ENCODE results near the gene LRIT3. TPM values are rescaled to one million over a fixed set of nuclear protein-coding genes. Genes with fewer than 3 reads are reported as not detected.

Gene LRIT3
- not detected for polyA plus RNA-seq (2013, experiment 1 of 2; ENCODE audit: insufficient read length)
- not detected for polyA plus RNA-seq (2013, experiment 2 of 2; ENCODE audit: insufficient read length)

GRCh38 chr4:109847896-109848442, at the start of gene LRIT3:
Gene LRIT3 (plus strand): TSS chr4:109848107. CDS start chr4:109848202, 95 bp downstream.
- DNase-seq, result no peak

- no peak for DNase-seq
These were observed 49.0 kb upstream of the LRIT3 start for GRCh38 chr4:109798866-109799265.

GRCh38 chr4:109801099-109801789, 46.7 kb upstream of the LRIT3 start:
- no peak for DNase-seq

DNA sequence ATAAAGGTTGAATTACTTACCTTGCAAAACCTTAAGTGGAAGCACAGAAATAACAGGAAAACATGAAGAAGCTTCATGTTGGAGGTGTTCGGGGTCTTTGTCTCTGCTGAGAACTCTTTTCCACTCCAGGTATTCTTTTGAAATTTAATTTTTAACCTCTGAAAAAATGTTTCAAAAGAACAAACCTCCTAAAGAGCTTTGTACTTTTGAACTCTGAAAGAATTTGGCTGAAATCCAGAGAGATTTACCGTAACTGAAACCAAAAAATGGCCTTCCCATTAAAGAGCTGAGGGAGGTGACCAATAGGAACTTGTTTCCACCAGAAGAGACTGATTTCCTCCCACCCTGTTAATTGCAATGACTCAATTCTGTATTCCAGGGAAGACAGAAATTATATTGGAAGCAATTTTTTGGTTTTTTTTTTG, 46.0 kb upstream of the LRIT3 start, which contains the start of gene CFI:
TSS of gene CFI (minus strand) at position 105 of the 425 bp plus-strand sequence. CDS start at position 77, 28 bp downstream.
- DNase-seq, result peak; percentile 32

DNA sequence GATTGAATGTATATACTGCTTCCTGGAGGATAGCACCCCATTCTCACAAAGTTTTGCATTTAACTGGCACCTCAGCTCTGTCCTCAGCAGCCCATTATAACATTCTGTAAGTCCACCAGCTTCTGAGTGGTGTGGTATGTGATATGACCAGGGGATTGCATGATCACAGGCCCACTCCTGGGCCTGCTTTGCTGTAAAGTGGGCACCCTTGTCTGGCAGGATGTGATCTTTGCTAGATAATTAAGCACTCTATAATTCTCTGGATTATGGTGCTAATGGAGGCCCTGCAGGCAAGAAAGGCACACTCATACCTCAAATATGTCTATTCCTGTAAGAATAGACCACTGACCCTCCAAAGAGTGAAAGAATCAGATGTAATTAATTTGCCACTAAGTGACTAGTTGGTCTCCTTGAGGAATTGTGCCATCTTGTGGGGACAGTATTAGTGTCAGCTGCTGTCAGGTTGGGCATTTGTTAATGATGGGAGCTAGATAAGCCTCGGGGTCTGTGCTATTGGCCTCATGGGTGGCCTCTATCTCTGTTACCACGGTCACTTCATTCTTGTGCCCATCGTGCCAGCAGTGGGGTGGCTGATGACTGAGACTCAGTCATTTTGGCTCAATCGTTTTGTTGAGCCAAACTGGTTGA, 43.9 kb upstream of the LRIT3 start:
- DNase-seq, result peak; percentile 57

GRCh38 chr4:109809655-109810054, 38.3 kb upstream of the LRIT3 start:
- DNase-seq, result no peak

DNA sequence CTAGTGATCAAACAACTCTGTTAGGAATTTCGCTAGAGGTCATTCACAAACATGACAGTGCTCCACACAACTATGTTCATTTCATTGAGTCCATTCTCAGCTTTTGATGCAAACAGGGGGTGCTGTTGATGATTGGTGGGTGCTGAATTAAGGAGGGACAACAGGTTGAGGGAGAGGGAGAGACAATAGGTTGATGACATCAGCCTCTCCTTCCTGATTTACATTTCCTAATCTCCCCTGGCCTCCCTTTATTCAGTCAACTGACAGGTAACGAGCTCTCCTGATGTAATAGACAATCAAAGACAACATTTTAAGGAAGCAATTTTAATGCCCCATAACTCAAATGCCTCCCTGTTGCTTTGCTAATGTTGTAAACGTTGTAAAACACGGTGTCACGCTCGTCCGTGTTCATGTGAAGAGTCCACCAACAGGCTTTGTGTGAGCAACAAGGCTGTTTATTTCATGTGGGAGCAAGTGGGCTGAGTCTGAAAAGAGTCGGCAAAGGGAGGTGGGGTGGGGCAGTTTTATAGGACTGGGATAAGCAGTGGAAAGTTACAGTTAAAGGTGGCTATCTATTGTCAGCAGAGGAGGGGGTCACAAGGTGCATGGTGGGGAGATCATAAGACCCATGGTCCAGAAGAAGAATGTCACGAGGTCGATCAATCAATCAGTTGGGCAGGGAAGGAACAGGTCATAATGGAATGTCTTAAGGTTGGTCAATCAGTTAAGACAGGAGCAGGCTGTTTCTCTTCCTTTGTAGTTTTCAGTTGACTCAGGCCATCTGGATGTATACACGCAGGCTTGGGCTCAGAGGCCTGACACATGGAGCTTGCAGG, 37.1 kb upstream of the LRIT3 start:
- DNase-seq, result no peak

DNA sequence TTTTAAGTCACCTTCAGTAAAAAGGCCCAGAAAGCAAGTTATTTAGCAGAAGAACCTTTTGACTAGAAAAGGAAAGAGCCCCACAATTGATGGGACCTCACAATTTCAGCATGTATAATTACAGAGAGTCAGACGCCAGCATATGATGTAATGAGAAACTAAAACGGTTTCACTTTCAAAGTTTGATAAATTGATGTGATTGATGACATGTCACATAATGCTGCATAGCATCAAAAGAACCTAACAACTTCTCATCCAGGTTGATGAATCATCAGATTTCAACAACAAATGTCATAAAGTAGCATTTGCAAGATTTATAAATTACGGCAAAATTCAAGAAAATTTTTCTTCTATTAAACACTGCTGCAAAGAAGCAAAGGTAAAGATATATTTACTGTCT, 36.2 kb upstream of the LRIT3 start:
- DNase-seq, result no peak

DNA sequence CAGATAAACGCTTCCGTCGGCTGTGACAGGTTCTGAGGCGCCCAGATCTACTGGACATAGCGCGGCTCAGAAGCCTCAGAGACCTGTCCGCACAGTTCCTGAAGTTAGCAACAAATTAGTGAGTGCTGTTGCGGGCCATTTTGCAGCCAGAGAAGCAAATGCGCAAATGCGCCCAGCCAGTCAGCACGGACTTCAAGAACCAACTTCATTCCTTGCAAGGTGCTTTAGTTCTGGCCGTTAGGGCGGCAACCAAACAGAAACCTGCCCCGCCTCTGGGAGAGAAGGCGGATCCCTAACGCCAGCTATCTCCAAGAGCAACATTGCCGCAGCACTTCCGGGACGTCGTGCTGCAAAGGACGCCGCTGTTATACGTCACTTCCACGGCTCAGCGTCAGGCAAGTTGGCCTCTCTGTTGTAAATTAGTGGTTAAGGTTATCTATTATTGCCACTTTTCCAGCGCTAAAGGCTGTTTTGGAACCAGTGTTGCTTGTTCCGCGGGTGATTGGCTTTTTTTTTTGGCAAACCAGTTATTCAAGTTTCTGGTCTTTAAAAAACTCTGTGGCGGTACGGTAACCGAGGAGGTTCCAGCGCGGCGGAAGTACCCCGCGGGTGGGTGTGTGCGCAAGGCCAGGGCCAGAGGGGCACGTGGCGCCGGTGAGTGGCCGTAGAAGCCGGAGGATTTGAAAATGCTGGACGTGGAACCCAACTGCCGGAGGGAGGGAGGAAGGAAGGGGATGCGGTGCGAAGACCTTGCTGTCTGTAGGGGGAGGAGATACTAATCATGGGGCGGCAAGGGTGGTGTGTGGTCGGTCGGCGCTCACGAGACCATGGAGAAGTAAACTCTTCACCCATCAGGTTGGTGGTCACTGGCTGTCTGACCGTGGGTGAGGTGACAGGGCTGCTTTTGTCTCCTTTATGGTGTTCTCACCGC, 32.5 kb upstream of the LRIT3 start, which contains the start of gene GAR1:
TSS of gene GAR1 (plus strand) at position 612 of the 931 bp plus-strand sequence. CDS start 403 bp downstream, outside the sequence.
- peak; percentile 93 for DNase-seq

GRCh38 chr4:109816082-109816442, 31.8 kb upstream of the LRIT3 start:
- DNase-seq, result no peak

DNA sequence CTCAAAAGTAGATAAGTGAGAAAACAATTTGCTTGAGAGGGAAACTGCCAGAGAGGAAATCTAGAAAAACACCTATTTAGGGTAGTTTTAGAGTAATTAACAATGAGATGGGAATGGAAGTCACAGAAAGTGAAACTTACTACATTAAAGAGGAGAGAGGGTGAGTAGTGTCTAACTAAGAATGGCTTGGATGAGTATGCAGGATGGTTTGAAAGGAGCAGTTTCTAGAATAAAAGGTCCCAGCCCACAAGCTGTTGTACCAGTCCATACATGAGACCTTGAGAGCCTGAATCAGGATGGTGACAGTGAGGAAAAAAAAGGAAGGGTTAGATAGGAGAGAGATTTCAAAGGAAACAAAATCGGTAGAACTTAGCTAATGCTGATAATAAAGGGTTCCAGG, 31.0 kb upstream of the LRIT3 start:
- DNase-seq, result no peak

DNA sequence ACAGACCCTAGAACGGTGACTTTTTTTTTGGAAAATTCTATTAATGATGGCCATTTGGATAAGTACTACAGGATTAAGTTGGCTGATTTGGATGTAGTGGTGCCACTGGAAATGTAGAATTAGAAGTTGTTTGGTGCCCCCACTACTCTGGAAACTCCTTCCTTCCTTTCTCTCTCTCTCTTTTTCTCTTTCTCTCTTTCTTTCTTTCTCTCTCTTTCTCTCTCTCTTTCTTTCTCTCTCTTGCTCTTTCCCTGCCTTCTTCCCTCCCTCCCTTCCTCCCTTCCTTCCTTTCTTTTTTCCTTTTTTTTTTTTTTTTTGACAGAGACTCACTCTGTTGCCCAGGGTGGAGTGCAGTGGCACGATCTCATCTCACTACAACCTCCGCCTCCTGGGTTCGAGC, 29.6 kb upstream of the LRIT3 start:
- no peak for DNase-seq

DNA sequence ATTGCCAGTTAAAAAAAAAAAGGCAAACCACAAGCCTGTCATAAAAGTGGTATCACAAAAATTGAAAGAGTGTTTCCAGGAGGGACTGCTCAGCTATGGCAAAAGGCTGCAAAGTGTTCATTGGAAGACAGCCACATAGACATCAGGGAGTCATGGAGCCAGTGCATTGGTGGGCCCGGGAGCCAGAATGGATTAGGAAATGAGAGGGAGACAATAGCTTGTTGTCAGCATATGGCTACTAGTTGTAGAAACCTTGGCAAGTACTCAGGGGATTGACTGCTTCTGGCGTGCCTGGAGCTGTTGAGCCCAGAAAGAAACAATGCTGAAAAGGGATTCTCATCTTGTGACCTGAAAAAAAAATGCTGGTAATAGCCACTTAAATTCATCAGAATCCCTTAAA, 27.3 kb upstream of the LRIT3 start:
- no peak for DNase-seq

DNA sequence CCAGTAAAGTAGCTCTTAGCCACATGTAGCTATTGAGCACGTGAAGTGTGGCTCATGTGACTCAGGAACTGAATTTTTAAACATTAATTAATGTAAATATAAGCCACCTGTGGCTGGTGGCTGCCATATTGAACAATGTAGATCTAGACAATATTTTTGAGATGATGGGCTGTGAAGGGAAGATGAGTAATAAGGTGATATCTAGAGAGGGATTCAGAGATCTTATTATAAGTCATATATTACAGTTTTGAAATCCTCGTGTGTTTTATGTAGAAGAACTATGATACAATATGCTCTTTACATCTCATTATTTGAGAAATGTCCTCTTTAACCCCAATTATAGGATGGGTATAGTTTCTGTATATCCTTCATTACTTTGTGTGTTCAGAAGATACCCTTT, 26.7 kb upstream of the LRIT3 start:
- DNase-seq, result no peak

- peak; percentile 4 for DNase-seq
These were observed 21.2 kb upstream of the LRIT3 start for GRCh38 chr4:109826719-109827118.

- DNase-seq, result no peak
These were observed 20.2 kb upstream of the LRIT3 start, which contains the start of gene RRH for GRCh38 chr4:109827672-109828071. Gene RRH (plus strand): TSS chr4:109827972. CDS start chr4:109828028, 56 bp downstream.

DNA sequence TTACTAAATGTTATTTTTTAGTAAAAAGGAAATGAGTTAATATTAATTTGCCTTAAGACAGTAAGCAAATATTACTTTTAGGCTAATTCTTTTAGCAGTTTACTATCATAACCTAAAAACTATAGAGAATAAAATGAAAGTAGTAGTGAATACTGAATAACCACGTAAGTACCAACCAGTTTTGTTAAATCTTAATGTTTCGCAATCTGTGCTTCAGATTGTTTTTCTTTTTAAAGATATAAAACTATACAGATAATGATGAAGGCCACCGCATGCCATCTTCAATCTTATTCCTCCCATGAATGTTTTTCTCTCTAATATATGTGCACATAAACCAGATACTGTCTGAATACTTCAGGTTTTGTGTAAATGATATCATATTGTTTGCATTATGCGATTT, 14.2 kb upstream of the LRIT3 start:
- no peak for DNase-seq

DNA sequence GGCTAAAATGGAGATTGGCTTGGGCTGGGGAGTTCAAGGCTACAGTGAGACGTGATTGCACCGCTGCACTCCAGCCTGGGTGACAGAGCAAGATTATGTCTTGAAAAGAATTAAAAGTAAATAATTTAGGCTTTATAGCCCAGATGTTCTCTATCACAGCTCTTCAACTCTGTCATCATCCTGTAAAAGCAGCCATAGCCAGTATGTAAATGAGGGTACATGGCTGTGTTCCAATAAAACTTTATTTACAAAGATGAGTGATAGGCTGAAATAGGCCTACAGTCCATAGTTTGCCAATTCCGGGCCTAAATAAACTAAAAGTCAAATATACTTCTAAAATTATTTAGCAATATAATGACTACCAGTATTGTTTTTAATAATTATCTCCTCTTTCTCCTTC, 10.9 kb upstream of the LRIT3 start:
- DNase-seq, result no peak

DNA sequence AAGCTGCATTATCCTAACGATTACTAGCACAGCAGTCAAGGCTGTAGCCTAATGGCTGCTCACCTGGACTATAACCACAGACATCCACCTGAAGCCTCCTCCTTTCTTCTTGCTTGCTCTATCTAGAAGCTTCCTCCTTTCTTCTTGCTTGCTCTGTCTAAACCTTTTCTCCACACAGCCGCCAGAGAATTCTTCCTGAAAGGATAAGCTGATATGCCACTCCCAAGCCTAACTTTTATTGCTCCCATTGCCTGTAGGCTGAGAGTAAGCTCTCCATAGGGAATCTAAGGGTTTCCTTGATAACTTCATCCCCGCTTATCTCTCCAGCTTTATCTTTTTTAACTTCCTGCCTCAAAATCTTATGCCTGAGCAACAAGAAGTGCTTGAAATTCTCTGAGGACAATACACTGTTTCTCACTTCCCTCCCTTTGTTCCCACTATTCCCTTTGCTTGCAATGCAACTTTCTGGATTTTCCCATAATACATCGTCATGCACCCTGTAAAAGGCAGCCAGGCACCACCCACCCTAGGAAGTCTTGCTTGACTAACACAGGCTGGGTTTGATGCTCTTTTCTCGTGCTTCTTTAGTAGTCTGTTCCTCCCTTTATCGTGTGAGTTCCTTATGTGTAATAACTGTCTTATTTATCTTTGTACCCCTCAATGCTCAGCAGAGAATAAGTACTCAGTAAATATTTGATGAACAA, 1.4 kb upstream of the LRIT3 start:
- DNase-seq, result no peak

- no peak for DNase-seq
These were observed 594 bp downstream of the LRIT3 start for GRCh38 chr4:109848501-109848900.

- DNase-seq, result no peak
These were observed 2.7 kb downstream of the LRIT3 start for GRCh38 chr4:109850601-109851000.
